Breast epithelium (tissue), 3 donors: ENCODE results near the gene SF3B1.

Experiments used
- CTCF ChIP-seq, 3 donors: fragments of 450-650 bp; IDR thresholded peaks; one replicate each; pipeline ENCODE4 v1.5.1; 2016 to 2017; ENCODE audit warnings: antibody characterized with exemption in 3 of 3, mild to moderate bottlenecking in 3 of 3, moderate library complexity in 3 of 3
- POLR2AphosphoS5 ChIP-seq, 3 donors: sonication (generic); formaldehyde crosslinking; IDR thresholded peaks; one replicate each; pipeline ENCODE4 v1.6.1; 2017; ENCODE audit warnings: antibody characterized with exemption in 3 of 3

DNA sequence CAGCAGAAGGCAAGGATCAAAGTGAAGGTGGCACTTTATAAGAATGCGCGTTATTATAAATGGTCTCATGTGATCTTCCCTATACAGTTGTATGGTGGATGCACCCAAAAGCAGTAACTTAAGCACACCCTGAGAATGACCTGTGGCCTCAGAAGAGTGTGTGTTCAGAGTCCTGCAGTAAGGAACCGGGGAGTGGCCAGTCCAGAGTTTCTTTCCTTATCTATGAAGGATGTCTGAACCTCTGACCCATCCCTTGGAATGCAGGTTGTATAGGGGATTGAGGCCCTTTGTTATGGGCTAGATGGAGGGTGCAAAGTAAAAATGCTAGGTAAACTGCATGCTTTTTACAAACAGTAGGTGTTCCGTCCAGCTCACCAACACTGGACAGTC lies 80.7 kb downstream of the SF3B1 start:
- TF ChIP-seq CTCF (IDR thresholded peaks at IDR 0.05) (no peak), POLR2AphosphoS5 (IDR thresholded peaks at IDR 0.05) (no peak)
